T-cell (primary cell): ENCODE data around the gene PFN2. TPM values are rescaled to one million over a fixed set of nuclear protein-coding genes. Genes with fewer than 3 reads are reported as not detected.

Experiments used
- ATAC-seq, 4 experiments: fragments of 200-7000 bp in 3 of 4; fragments of 150-1000 bp in 1 of 4; cut with Tn5 transposase; replicated peaks in 1 of 4; 1 replicate in 3 of 4; 2 replicates in 1 of 4; pipeline ENCODE4 v1.10.0; 2021; ENCODE audit warnings: moderate library complexity in 3 of 4, mild to moderate bottlenecking in 2 of 4, moderate number of reproducible peaks in 1 of 4
- CTCF ChIA-PET, 2 donors: fragments of 300-600 bp; sonication (Branson Sonifier 250); formaldehyde crosslinking; loops; one replicate each; lab custom pipeline; 2022; ENCODE audit warnings: antibody characterized with exemption in 2 of 2; lab: Charles Lee
- POLR2A ChIA-PET, 2 donors: fragments of 300-600 bp; sonication (Branson Sonifier 250); formaldehyde crosslinking; loops; one replicate each; lab custom pipeline; 2022; ENCODE audit warnings: antibody characterized with exemption in 2 of 2; lab: Charles Lee
- DNase-seq, 35 experiments: peaks; one replicate each; pipeline versions ENCODE4 v3.0.0 to v3.0.0-alpha.2; 2013 to 2023
- H3K27ac ChIP-seq: one replicate; pipeline ENCODE4 v1.5.1; 2013; ENCODE audit warnings: low read length
- H3K27me3 ChIP-seq, 2 experiments: replicated peaks in 1 of 2; 1 replicate in 1 of 2; 2 replicates in 1 of 2; pipeline versions ENCODE4 v1.6.1 to v1.7.0; 2013; ENCODE audit warnings: low read length in 1 of 2, mixed read lengths in 1 of 2; ENCODE audit not compliant: control insufficient read depth in 2 of 2, insufficient read depth in 2 of 2; ENCODE audit errors: extremely low read depth in 1 of 2
- H3K36me3 ChIP-seq, 2 donors: 1 replicate in 1 of 2; 2 replicates in 1 of 2; pipeline versions ENCODE4 v1.6.1 to v1.7.0; 2013; ENCODE audit warnings: low read length in 1 of 2; ENCODE audit not compliant: control insufficient read depth in 2 of 2, insufficient read depth in 1 of 2; ENCODE audit errors: extremely low read depth in 1 of 2
- H3K4me1 ChIP-seq, 2 experiments: 1 replicate in 1 of 2; 2 replicates in 1 of 2; pipeline versions ENCODE4 v1.6.1 to v1.7.0; 2013; ENCODE audit warnings: low read length in 2 of 2, mixed read lengths in 1 of 2; ENCODE audit not compliant: insufficient read depth in 2 of 2, control insufficient read depth in 1 of 2; ENCODE audit errors: extremely low read depth in 1 of 2
- H3K4me3 ChIP-seq, 2 donors: 1 replicate in 1 of 2; 2 replicates in 1 of 2; pipeline versions ENCODE4 v1.5.1 to v1.7.0; 2013; ENCODE audit warnings: mild to moderate bottlenecking in 2 of 2, low read length in 1 of 2, moderate library complexity in 1 of 2; ENCODE audit not compliant: control insufficient read depth in 1 of 2; ENCODE audit errors: extremely low read depth in 1 of 2
- H3K9me3 ChIP-seq: 2 replicates; pipeline ENCODE4 v1.7.0; 2013
- H3K27ac Mint-ChIP-seq, 2 donors: one replicate each; pipeline ENCODE4 v1.8.0; 2020 to 2021; ENCODE audit warnings: mild to moderate bottlenecking in 2 of 2, mixed read lengths in 2 of 2
- H3K27me3 Mint-ChIP-seq, 2 donors: one replicate each; pipeline ENCODE4 v1.8.0; 2021 to 2022; ENCODE audit warnings: mixed read lengths in 2 of 2
- H3K36me3 Mint-ChIP-seq: one replicate; pipeline ENCODE4 v1.8.0; 2021; ENCODE audit warnings: mixed read lengths
- H3K4me1 Mint-ChIP-seq, 3 donors: one replicate each; pipeline ENCODE4 v1.8.0; 2020 to 2022; ENCODE audit warnings: mixed read lengths in 3 of 3, mild to moderate bottlenecking in 1 of 3
- H3K4me3 Mint-ChIP-seq, 3 donors: one replicate each; pipeline ENCODE4 v1.8.0; 2020 to 2022; ENCODE audit warnings: mild to moderate bottlenecking in 3 of 3, mixed read lengths in 3 of 3, moderate library complexity in 3 of 3
- H3K9me3 Mint-ChIP-seq, 3 donors: one replicate each; pipeline ENCODE4 v1.8.0; 2020 to 2022; ENCODE audit warnings: mixed read lengths in 3 of 3
- WGBS: methylation state at CpG from one replicate; pipeline ENCODE4 v1.1.5; 2013; ENCODE audit warnings: missing lambda C conversion rate; ENCODE audit not compliant: insufficient coverage; 5-methylcytosine and 5-hydroxymethylcytosine counted together
- total RNA-seq, 35 experiments: library from RNA in 6 of 35; stranded (reverse) in 6 of 35; fragments of 120-200 nt in 1 of 35; gene quantifications; one replicate each; pipeline versions ENCODE4 v1.2.1 to v1.2.4 and lab custom pipeline; 2013 to 2026

The PFN2 gene
- total RNA-seq, 5 donors from 2014 or later (not counting 1 experiment from before 2014, with no cell fraction given), result 7.4 to 12.9 (median 9.4) TPM

DNA sequence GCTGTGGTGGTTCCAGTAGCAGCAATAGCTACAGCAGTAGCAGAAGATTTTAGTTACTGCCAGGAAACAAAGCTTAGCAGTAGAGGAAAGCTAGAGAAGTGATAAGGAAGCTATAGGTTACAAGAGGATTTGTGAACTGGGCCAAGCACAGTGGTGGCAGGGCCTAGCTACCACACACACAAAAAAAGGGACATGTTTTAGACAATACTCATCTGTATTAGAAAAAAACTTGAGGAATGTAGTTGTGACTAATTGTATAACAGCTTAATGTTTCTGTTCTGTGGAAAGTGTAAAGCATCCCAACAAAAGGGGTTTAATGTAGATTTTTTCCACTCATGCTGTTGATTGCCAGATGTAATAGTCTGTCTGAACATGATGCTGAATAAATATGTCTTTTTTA, 29.9 kb upstream of the PFN2 start:
- POLR2A ChIA-PET, result no interaction called here
- Histone ChIP-seq H3K27ac (no peak overlapping the region), H3K27me3 (no peaks in the 10 kb centered on the region), H3K9me3 (no peaks in the 10 kb centered on the region), H3K4me3 (no peak overlapping the region), H3K36me3 (no peaks in the 10 kb centered on the region), H3K4me1 (no peaks in the 10 kb centered on the region)
- ATAC-seq (no peak), DNase-seq (no peak)
- peaks cover 2 to 10% of the 10 kb centered on the region in 2 donors for H3K27me3 Mint-ChIP-seq
- H3K9me3 Mint-ChIP-seq, result peaks cover 0 to 10% (median 2%) of the 10 kb centered on the region in 3 donors
- no peaks in the 10 kb centered on the region for H3K36me3 Mint-ChIP-seq
- H3K4me3 Mint-ChIP-seq, result no peak overlapping the region
- no peaks in the 10 kb centered on the region for H3K4me1 Mint-ChIP-seq
- CTCF ChIA-PET, result no interaction called here
- H3K27ac Mint-ChIP-seq, result no peak overlapping the region

DNA sequence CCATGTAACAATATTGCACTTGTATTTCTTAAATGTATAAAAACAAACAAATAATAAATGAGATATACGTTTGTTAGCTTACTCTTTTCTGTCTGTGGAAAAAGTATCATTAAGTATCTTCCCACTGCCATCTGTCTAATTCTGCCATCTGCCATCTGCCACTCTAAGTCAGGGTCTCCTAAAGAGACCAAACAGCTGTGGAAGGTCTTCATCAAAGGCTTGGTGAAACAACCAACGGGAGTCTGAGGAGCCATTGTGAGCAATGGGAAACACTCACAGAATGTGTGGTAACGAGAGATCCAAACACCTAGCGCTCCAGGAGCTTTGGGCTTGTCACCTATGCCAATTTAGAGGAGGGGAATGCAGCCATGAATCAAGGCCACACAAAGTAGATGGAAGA, 28.7 kb upstream of the PFN2 start:
- Histone ChIP-seq H3K27me3 (no peaks in the 10 kb centered on the region), H3K9me3 (no peaks in the 10 kb centered on the region), H3K36me3 (no peaks in the 10 kb centered on the region), H3K27ac (no peak overlapping the region), H3K4me3 (no peak overlapping the region), H3K4me1 (no peaks in the 10 kb centered on the region)
- H3K4me1 Mint-ChIP-seq, result no peaks in the 10 kb centered on the region
- no peak overlapping the region for H3K27ac Mint-ChIP-seq
- ChIA-PET CTCF (no interaction called here), POLR2A (no interaction called here)
- DNase-seq, result no peak
- H3K4me3 Mint-ChIP-seq, result no peak overlapping the region
- H3K27me3 Mint-ChIP-seq, result peaks cover 7 to 18% of the 10 kb centered on the region in 2 donors
- no peaks in the 10 kb centered on the region for H3K36me3 Mint-ChIP-seq
- WGBS, result 90% methylated on average over 2 of the region's 4 CpGs
- ATAC-seq, result no peak
- H3K9me3 Mint-ChIP-seq, result peaks cover 4 to 22% (median 9%) of the 10 kb centered on the region in 3 donors

DNA sequence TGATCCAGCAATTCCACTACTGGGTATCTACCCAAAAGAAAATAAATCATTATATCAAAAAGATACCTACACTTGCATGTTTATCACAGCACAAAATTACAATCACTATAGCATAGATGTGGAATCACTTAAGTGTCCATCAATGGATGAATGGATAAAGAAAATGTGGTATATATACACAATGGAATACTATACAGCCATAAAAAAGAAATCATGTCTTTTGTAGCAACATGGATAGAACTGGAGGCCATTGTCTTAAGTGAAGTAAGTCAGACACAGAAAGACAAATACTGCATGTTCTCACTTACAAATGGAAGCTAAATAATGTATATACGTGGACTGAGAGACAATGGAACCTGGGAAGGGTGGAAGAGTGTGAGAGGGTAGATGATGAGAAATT, 28.3 kb upstream of the PFN2 start:
- H3K9me3 ChIP-seq, result no peaks in the 10 kb centered on the region
- H3K36me3 ChIP-seq, result no peaks in the 10 kb centered on the region
- peaks cover 7 to 18% of the 10 kb centered on the region in 2 donors for H3K27me3 Mint-ChIP-seq
- no peaks in the 10 kb centered on the region for H3K4me1 Mint-ChIP-seq
- H3K4me3 ChIP-seq, result no peak overlapping the region
- no peak overlapping the region for H3K27ac Mint-ChIP-seq
- H3K4me1 ChIP-seq, result no peaks in the 10 kb centered on the region
- ATAC-seq (no peak), DNase-seq (no peak)
- no peak overlapping the region for H3K27ac ChIP-seq
- no peak overlapping the region for H3K4me3 Mint-ChIP-seq
- ChIA-PET CTCF (no interaction called here), POLR2A (no interaction called here)
- no peaks in the 10 kb centered on the region for H3K36me3 Mint-ChIP-seq
- peaks cover 4 to 23% (median 9%) of the 10 kb centered on the region in 3 donors for H3K9me3 Mint-ChIP-seq
- no CpG with 5 or more reads among the region's 1 CpG for WGBS
- H3K27me3 ChIP-seq, result no peaks in the 10 kb centered on the region

DNA sequence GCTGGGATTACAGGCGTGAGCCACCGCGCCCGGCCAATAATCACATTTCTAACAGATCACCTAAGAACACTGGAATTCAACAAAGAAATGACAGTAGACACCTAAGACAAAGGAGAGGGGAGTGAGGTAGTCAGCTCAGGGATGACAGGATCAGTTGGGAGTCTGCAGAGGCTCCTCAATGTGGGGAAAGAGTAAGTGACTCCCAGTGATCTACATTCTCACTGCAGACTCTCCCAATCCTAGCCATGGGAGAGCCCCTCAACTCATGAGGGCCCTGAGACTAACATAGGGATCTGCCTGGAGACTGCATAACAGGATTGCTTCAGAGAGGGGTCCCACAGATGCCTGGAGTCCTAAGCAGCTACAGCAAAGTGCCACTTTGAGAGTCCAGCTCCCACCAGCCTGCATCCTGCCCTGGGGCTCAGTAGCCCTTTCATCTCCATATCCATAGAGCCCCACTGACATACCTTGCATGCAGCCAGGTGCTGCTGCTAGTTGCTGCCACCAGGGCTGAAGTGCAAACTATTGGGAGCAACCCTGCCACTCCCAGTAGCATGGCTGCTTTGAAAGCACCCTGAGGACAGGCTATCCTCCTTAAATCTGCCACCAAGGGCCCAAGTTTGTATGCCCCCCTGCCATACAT, 21.8 kb upstream of the PFN2 start:
- H3K27me3 ChIP-seq, result peaks cover 0 to 14% of the 10 kb centered on the region in 2 experiments
- H3K27ac ChIP-seq, result no peak overlapping the region
- CTCF ChIA-PET, result no interaction called here
- H3K27me3 Mint-ChIP-seq, result peaks cover 10 to 38% of the 10 kb centered on the region in 2 donors
- H3K4me3 Mint-ChIP-seq, result no peak overlapping the region
- H3K36me3 Mint-ChIP-seq, result no peaks in the 10 kb centered on the region
- POLR2A ChIA-PET, result no interaction called here
- H3K4me1 ChIP-seq, result no peaks in the 10 kb centered on the region
- no peak overlapping the region for H3K27ac Mint-ChIP-seq
- H3K9me3 Mint-ChIP-seq, result peaks cover 9 to 22% (median 16%) of the 10 kb centered on the region in 3 donors
- no peaks in the 10 kb centered on the region for H3K36me3 ChIP-seq
- no peak for ATAC-seq
- H3K4me3 ChIP-seq, result no peak overlapping the region
- no peaks in the 10 kb centered on the region for H3K9me3 ChIP-seq
- WGBS, result no CpG with 5 or more reads among the region's 4 CpGs
- DNase-seq, result no peak
- no peaks in the 10 kb centered on the region for H3K4me1 Mint-ChIP-seq

DNA sequence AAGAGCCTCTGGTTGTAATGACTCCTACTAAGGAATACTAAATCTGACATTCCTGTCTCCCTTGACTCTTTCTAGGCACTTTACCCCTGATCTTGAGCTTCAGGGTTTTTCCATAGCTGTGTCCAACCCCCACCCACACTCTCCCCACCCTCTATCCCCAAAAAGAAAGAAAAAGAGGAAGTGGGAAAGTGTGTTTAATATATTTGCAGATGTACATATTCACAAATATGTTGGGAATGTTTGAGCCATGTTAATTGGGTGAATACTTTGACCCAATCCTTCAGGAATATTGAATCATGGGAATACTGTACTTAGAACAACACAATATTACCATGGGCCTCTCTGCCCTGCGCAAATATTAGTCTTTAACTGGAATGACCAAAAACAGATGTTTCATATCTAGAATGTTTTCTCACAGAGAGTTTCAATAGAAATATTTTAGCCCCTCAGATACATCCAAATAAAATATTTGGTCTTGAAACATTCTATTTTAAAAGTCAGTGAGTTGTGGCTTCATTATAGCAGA, 19.8 kb upstream of the PFN2 start:
- no peak overlapping the region for H3K4me3 Mint-ChIP-seq
- H3K27me3 Mint-ChIP-seq, result peaks cover 6 to 29% of the 10 kb centered on the region in 2 donors
- no peak overlapping the region for H3K4me3 ChIP-seq
- ChIA-PET CTCF (no interaction called here), POLR2A (no interaction called here)
- H3K4me1 Mint-ChIP-seq, result no peaks in the 10 kb centered on the region
- no peaks in the 10 kb centered on the region for H3K4me1 ChIP-seq
- no peak overlapping the region for H3K27ac ChIP-seq
- DNase-seq (no peak), ATAC-seq (no peak)
- no peaks in the 10 kb centered on the region for H3K9me3 ChIP-seq
- H3K36me3 Mint-ChIP-seq, result no peaks in the 10 kb centered on the region
- H3K27me3 ChIP-seq, result peaks cover 0 to 14% of the 10 kb centered on the region in 2 experiments
- WGBS, result no CpG with 5 or more reads among the region's 1 CpG
- no peaks in the 10 kb centered on the region for H3K36me3 ChIP-seq
- H3K27ac Mint-ChIP-seq, result no peak overlapping the region
- H3K9me3 Mint-ChIP-seq, result peaks cover 5 to 17% (median 16%) of the 10 kb centered on the region in 3 donors

DNA sequence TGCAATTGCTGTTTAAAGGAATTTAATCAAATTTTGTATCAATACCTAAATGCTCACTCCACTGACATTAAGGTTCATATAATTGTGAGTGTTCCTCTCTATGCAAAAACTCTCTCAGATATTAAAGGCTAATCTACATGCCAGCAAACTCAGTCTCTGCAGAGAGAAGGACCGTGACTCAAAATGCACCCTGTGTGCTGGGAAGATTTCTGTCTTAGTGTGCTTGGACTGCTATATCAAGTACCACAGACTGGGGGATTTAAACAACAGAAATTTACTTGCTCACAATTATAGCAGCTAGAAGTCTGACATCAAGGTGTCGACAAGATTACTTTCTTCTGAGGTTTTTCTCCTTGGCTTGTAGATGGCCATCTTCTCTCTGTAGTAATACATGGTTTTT, 18.6 kb upstream of the PFN2 start:
- Mint-ChIP-seq H3K4me1 (no peaks in the 10 kb centered on the region), H3K9me3 (peaks cover 5 to 6% (median 6%) of the 10 kb centered on the region in 3 donors), H3K27me3 (peaks cover 5 to 25% of the 10 kb centered on the region in 2 donors), H3K27ac (no peak overlapping the region), H3K36me3 (no peaks in the 10 kb centered on the region), H3K4me3 (no peak overlapping the region)
- peaks cover 0 to 14% of the 10 kb centered on the region in 2 experiments for H3K27me3 ChIP-seq
- no peaks in the 10 kb centered on the region for H3K4me1 ChIP-seq
- no peak overlapping the region for H3K27ac ChIP-seq
- POLR2A ChIA-PET, result interaction anchor here in 1 of 2 donors (0.6 kb wide), 1 partner anchor 34 kb away, joined by 3 read pairs; no protein-coding TSS in a partner anchor
- CTCF ChIA-PET, result no interaction called here
- no peaks in the 10 kb centered on the region for H3K9me3 ChIP-seq
- WGBS, result 80% methylated on average over 1 of the region's 2 CpGs
- H3K4me3 ChIP-seq, result no peak overlapping the region
- no peaks in the 10 kb centered on the region for H3K36me3 ChIP-seq
- DNase-seq, result no peak
- ATAC-seq, result no peak
